Sigmoid colon (tissue), 4 donors: Measurements from ENCODE around the gene KLHL13.

Source experiments
- CTCF ChIP-seq, 4 experiments: fragments of 450-650 bp in 3 of 4; fragments of 200-600 bp in 1 of 4; IDR thresholded peaks; one replicate each; pipeline ENCODE4 v1.5.1; 2016 to 2019; ENCODE audit warnings: antibody characterized with exemption in 4 of 4, mild to moderate bottlenecking in 3 of 4, moderate library complexity in 2 of 4
- EP300 ChIP-seq, 4 donors: sonication (generic); formaldehyde crosslinking; IDR thresholded peaks; one replicate each; pipeline ENCODE4 v1.6.1; 2017; ENCODE audit warnings: antibody characterized with exemption in 4 of 4
- POLR2A ChIP-seq, 2 donors: fragments of 450-650 bp; IDR thresholded peaks; one replicate each; pipeline ENCODE4 v1.6.1; 2016; ENCODE audit warnings: antibody characterized with exemption in 2 of 2, mild to moderate bottlenecking in 2 of 2, moderate library complexity in 2 of 2

- TF ChIP-seq CTCF (IDR thresholded peaks at IDR 0.05), result no peak
- TF ChIP-seq POLR2A (IDR thresholded peaks at IDR 0.05), result no peak
- no peak for TF ChIP-seq EP300 (IDR thresholded peaks at IDR 0.05)
Measured at GRCh38 chrX:117972711-117973109, 143.9 kb downstream of the KLHL13 start.
